ENCODE data around the gene UBE2J2. TPM values are rescaled to one million over a fixed set of nuclear protein-coding genes. Genes with fewer than 3 reads are reported as not detected.

UBE2J2 gene
- total and polyA plus RNA-seq, 2 experiments from 2014 or later, result 49.7 to 63.5 TPM

DNA sequence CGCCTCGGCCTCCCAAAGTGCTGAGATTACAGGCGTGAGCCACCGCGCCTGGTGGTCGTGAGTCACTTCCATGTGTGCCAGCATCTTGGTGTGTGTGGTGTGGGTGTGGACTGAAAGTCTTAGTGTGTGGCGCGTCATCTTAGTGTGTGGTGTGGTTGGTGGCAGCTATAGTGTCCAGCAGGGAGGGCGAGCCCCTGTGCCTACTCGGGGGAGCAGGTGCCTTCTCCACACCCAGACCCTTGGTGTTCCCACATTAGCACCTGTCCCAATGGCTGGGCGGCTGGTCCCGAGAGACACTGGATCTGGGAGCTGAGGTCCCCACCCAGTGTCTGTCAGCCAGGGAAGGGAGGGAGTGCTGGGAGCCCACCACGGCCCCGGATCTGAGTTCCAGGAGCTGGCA, 9.3 kb upstream of the UBE2J2 start:
- Histone ChIP-seq H3K36me3 (ENCODE audit: low read depth) (no peaks in the 10 kb centered on the region), H3K4me1 (ENCODE audit: insufficient read depth) (no peaks in the 10 kb centered on the region), H3K27me3 (replicated peaks; ENCODE audit: insufficient read depth) (no peaks in the 10 kb centered on the region), H3K79me2 (ENCODE audit: insufficient read depth) (no peaks in the 10 kb centered on the region), H2AFZ (no peak overlapping the region), H3K27ac (no peak overlapping the region), H3K9me2 (ENCODE audit: insufficient read depth) (no peaks in the 10 kb centered on the region), H3K9ac (no peak overlapping the region), H3K4me3 (no peak overlapping the region), H3K9me3 (ENCODE audit: low read depth) (no peaks in the 10 kb centered on the region), H3K4me2 (ENCODE audit: unreplicated experiment) (no peak overlapping the region), H3F3A (ENCODE audit: insufficient read depth) (no peaks in the 10 kb centered on the region), H4K20me1 (ENCODE audit: insufficient read depth) (no peaks in the 10 kb centered on the region)
- peak; percentile 56 for DNase-seq
- in situ Hi-C loops (cut with MboI), result no loop called here
- WGBS, 2 experiments (ENCODE audit: low coverage in 1 of 2, low lambda C conversion rate in 2 of 2, missing lambda C conversion rate in 2 of 2), result 71 to 75% methylated on average over 14 of the region's 14 CpGs
- TF ChIP-seq EZH2 (IDR thresholded peaks at IDR 0.05; ENCODE audit: insufficient read depth, poor library complexity, severe bottlenecking) (no peak), EZH2phosphoT487 (IDR thresholded peaks at IDR 0.05; ENCODE audit: insufficient read depth, low read depth) (no peak)

DNA sequence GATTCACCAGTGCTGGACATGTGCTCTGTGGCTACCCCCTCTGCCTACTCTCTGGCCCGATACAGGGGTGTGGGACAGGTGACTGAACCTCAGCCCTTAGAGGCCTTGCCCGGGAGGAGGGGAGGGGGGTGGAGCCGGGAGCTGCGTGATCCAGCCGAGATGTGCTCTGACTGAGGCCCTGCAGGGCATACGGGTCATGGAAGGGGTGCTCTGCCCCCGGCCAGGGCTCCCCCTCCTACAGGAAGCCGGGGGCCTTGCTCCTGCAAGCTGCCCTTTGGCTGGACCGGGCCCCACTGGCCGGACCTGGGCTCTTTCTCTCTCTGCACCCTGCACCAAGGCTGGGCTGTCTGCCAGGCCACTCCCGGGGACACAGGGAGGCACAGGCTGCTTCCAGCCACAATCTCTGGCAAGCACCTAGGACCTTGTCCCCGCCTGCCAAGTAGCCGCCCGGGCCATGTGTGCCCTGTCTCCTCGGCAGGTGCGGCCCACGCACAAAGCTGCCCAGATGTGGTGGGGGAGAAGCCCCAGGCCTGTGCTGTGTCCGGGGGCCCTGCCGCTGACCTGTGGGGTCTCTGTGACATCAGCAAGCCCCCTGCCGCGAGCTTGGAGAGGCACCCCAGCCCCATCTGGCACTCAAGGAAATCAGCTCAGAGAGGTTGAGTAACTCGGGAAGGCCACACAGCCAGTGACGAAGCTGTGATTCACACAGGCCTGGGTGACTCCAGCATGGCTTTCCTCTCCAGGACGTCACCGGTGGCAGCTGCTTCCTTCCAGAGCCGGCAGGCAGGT, 8.1 kb upstream of the UBE2J2 start:
- H3K4me2 ChIP-seq (ENCODE audit: unreplicated experiment), result no peak overlapping the region
- 42 to 44% methylated on average over 23 to 26 of the region's 26 CpGs for WGBS, 2 experiments (ENCODE audit: low coverage in 1 of 2, low lambda C conversion rate in 2 of 2, missing lambda C conversion rate in 2 of 2)

DNA sequence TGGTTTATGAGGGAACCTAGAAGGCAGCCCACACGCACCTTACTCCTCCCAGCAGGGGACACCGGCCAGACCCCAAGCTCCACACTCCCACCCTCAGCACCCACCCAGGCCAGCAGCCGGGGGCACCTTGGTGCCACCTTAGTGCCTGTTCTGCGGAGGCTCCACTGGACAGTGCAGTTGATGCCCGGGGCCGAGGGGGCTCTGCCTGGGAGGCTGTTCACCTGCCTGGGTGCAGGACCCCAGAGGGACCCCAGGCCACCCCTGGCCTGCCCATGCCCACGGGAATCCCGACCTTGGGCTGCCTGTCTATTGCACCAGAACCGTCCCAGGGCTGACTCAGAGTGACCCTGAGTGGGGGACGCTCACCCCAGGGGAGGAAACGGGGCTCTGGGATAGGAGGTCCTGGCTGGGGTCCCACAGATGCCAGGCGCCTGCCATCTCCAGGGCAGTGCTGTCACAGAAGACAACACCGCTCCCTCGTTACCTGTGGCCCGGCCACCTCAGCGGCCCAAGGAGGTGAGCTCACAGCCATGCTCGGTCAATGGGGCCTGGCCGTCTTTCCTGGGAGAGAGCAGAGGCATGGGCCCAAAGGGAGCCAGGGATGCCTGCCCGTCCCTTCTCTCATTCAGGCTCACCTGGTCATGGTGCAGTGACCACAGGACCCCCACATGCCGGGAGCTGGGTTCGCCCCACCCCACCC, 7.3 kb upstream of the UBE2J2 start:
- H4K20me1 ChIP-seq (ENCODE audit: insufficient read depth), result no peaks in the 10 kb centered on the region
- no peak for TF ChIP-seq EZH2phosphoT487 (IDR thresholded peaks at IDR 0.05; ENCODE audit: insufficient read depth, low read depth)
- TF ChIP-seq EZH2 (IDR thresholded peaks at IDR 0.05; ENCODE audit: insufficient read depth, poor library complexity, severe bottlenecking), result no peak
- H3K9me2 ChIP-seq (ENCODE audit: insufficient read depth), result no peaks in the 10 kb centered on the region
- in situ Hi-C loops (cut with MboI), result no loop called here
- H3F3A ChIP-seq (ENCODE audit: insufficient read depth), result no peaks in the 10 kb centered on the region
- H3K4me3 ChIP-seq, result no peak overlapping the region
- no peaks in the 10 kb centered on the region for H3K4me1 ChIP-seq (ENCODE audit: insufficient read depth)
- no peaks in the 10 kb centered on the region for H3K79me2 ChIP-seq (ENCODE audit: insufficient read depth)
- H2AFZ ChIP-seq, result no peak overlapping the region
- no peak overlapping the region for H3K4me2 ChIP-seq (ENCODE audit: unreplicated experiment)
- DNase-seq, result no peak
- H3K9me3 ChIP-seq (ENCODE audit: low read depth), result no peaks in the 10 kb centered on the region
- 88 to 92% methylated on average over 13 to 21 of the region's 21 CpGs for WGBS, 2 experiments (ENCODE audit: low coverage in 1 of 2, low lambda C conversion rate in 2 of 2, missing lambda C conversion rate in 2 of 2)
- H3K27me3 ChIP-seq (replicated peaks; ENCODE audit: insufficient read depth), result no peaks in the 10 kb centered on the region
- no peak overlapping the region for H3K27ac ChIP-seq
- no peak overlapping the region for H3K9ac ChIP-seq
- H3K36me3 ChIP-seq (ENCODE audit: low read depth), result no peaks in the 10 kb centered on the region

More for the DNA sequence above, 8.1 kb upstream of the UBE2J2 start:
- Histone ChIP-seq H3K27me3 (replicated peaks; ENCODE audit: insufficient read depth) (no peaks in the 10 kb centered on the region), H3K4me1 (ENCODE audit: insufficient read depth) (no peaks in the 10 kb centered on the region), H3K9me2 (ENCODE audit: insufficient read depth) (no peaks in the 10 kb centered on the region), H3K79me2 (ENCODE audit: insufficient read depth) (no peaks in the 10 kb centered on the region), H3K9ac (no peak overlapping the region), H3K27ac (no peak overlapping the region), H3K4me3 (no peak overlapping the region), H2AFZ (no peak overlapping the region), H4K20me1 (ENCODE audit: insufficient read depth) (no peaks in the 10 kb centered on the region), H3K9me3 (ENCODE audit: low read depth) (no peaks in the 10 kb centered on the region), H3K36me3 (ENCODE audit: low read depth) (no peaks in the 10 kb centered on the region), H3F3A (ENCODE audit: insufficient read depth) (no peaks in the 10 kb centered on the region)
- TF ChIP-seq EZH2phosphoT487 (IDR thresholded peaks at IDR 0.05; ENCODE audit: insufficient read depth, low read depth), result no peak
- no peak for TF ChIP-seq EZH2 (IDR thresholded peaks at IDR 0.05; ENCODE audit: insufficient read depth, poor library complexity, severe bottlenecking)
- in situ Hi-C loops (cut with MboI), result no loop called here
- peak; percentile 90 for DNase-seq

DNA sequence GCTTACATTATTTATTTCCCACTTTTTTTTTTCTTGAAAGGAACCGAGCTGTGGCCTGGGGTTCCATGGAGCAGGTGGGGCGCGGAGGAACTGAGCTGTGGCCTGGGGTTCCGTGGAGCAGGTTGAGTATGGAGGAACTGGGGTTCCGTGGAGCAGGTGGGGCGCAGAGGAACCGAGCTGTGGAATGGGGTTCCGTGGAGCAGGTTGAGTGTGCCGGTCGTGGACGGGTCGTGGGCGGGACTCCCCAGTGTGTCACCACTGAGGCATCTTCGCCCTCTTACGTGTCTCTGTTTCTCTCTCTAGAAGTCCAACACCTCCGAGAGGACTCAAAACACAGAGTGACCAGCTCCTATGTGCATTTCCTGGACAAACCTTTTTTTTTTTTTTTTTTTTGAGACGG, 5.4 kb upstream of the UBE2J2 start:
- H3K27me3 ChIP-seq (replicated peaks; ENCODE audit: insufficient read depth), result no peaks in the 10 kb centered on the region
- in situ Hi-C loops (cut with MboI), result no loop called here
- no peaks in the 10 kb centered on the region for H3K36me3 ChIP-seq (ENCODE audit: low read depth)
- H3K4me3 ChIP-seq, result no peak overlapping the region
- H4K20me1 ChIP-seq (ENCODE audit: insufficient read depth), result no peaks in the 10 kb centered on the region
- H3K9me2 ChIP-seq (ENCODE audit: insufficient read depth), result no peaks in the 10 kb centered on the region
- no peak for DNase-seq
- no peak overlapping the region for H2AFZ ChIP-seq
- WGBS, 2 experiments (ENCODE audit: low coverage in 1 of 2, low lambda C conversion rate in 2 of 2, missing lambda C conversion rate in 2 of 2), result 96 to 97% methylated on average over 17 of the region's 17 CpGs
- no peaks in the 10 kb centered on the region for H3K9me3 ChIP-seq (ENCODE audit: low read depth)
- H3K4me1 ChIP-seq (ENCODE audit: insufficient read depth), result no peaks in the 10 kb centered on the region
- H3F3A ChIP-seq (ENCODE audit: insufficient read depth), result no peaks in the 10 kb centered on the region
- H3K79me2 ChIP-seq (ENCODE audit: insufficient read depth), result no peaks in the 10 kb centered on the region
- H3K4me2 ChIP-seq (ENCODE audit: unreplicated experiment), result no peak overlapping the region
- TF ChIP-seq EZH2phosphoT487 (IDR thresholded peaks at IDR 0.05; ENCODE audit: insufficient read depth, low read depth) (no peak), EZH2 (IDR thresholded peaks at IDR 0.05; ENCODE audit: insufficient read depth, poor library complexity, severe bottlenecking) (no peak)
- no peak overlapping the region for H3K27ac ChIP-seq
- no peak overlapping the region for H3K9ac ChIP-seq
